ENCODE measurements around the gene FAM241B.

FAM241B gene

GRCh38 chr10:69588358-69588757 is 41.7 kb upstream of the FAM241B start:
- H3K4me2 ChIP-seq (ENCODE audit: low read depth, low read length, poor library complexity, severe bottlenecking) = no peak overlapping the region
- H2AFZ ChIP-seq (ENCODE audit: low read depth, low read length, severe bottlenecking) = no peak overlapping the region
- H3K9me3 ChIP-seq (ENCODE audit: insufficient read depth, low read length) = no peaks in the 10 kb centered on the region
- H3K79me2 ChIP-seq (ENCODE audit: insufficient read depth, low read length) = no peaks in the 10 kb centered on the region
- H3K4me3 ChIP-seq (ENCODE audit: insufficient read depth, low read length, poor library complexity, severe bottlenecking) = no peak overlapping the region
- no peaks in the 10 kb centered on the region for H3F3A ChIP-seq (ENCODE audit: insufficient read depth)
- no peaks in the 10 kb centered on the region for H3K36me3 ChIP-seq (ENCODE audit: low read length)
- no peaks in the 10 kb centered on the region for H3K27me3 ChIP-seq (ENCODE audit: low read length)
- no peak overlapping the region for H3K27ac ChIP-seq (ENCODE audit: low read depth, low read length)
- H4K20me1 ChIP-seq (ENCODE audit: low read depth, low read length) = no peaks in the 10 kb centered on the region
- TF ChIP-seq EZH2phosphoT487 (conservative IDR thresholded peaks at IDR 0.05; ENCODE audit: low read length) = no peak
- TF ChIP-seq, protein P1, sequence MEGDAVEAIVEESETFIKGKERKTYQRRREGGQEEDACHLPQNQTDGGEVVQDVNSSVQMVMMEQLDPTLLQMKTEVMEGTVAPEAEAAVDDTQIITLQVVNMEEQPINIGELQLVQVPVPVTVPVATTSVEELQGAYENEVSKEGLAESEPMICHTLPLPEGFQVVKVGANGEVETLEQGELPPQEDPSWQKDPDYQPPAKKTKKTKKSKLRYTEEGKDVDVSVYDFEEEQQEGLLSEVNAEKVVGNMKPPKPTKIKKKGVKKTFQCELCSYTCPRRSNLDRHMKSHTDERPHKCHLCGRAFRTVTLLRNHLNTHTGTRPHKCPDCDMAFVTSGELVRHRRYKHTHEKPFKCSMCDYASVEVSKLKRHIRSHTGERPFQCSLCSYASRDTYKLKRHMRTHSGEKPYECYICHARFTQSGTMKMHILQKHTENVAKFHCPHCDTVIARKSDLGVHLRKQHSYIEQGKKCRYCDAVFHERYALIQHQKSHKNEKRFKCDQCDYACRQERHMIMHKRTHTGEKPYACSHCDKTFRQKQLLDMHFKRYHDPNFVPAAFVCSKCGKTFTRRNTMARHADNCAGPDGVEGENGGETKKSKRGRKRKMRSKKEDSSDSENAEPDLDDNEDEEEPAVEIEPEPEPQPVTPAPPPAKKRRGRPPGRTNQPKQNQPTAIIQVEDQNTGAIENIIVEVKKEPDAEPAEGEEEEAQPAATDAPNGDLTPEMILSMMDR (IDR thresholded peaks at IDR 0.05; ENCODE audit: insufficient read depth, low read length, poor library complexity, severe bottlenecking) = no peak
- H3K9me2 ChIP-seq (replicated peaks; ENCODE audit: insufficient read depth, low read length) = no peaks in the 10 kb centered on the region
- no peak overlapping the region for H3K9ac ChIP-seq (ENCODE audit: low read length)

DNA sequence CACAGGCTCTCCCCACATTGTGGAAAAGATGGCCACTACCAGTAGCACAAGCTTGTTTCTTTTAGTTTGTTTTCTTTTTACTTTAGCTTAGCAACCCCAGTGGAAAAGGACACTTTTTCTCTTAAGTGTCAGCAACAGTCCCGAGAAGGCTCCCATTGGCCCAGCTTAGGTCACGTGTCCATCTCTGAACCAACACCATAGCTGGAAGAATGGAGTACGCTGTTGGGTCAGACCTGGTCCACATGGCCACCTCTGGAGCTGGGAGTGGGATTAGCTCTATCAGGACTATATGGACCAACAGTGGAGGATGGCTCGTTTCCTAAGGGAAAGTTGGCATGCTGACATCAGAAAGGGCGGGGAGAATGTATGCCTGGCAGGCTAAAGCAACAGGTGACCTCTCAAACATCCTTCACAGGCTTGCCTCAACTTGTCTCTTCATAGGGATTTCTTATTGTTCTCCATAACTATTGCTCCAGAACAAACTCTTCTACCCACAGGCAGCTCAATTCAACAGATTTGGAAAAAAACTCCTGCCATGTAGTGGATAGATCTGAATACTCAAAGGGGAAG is 29.2 kb upstream of the FAM241B start:
- H3K9me2 ChIP-seq (replicated peaks; ENCODE audit: insufficient read depth, low read length) = no peaks in the 10 kb centered on the region
- no peak overlapping the region for H3K9ac ChIP-seq (ENCODE audit: low read length)
- TF ChIP-seq, protein P1 (IDR thresholded peaks at IDR 0.05; ENCODE audit: insufficient read depth, low read length, poor library complexity, severe bottlenecking) = no peak
- TF ChIP-seq EZH2phosphoT487 (conservative IDR thresholded peaks at IDR 0.05; ENCODE audit: low read length) = no peak
- no peaks in the 10 kb centered on the region for H3K79me2 ChIP-seq (ENCODE audit: insufficient read depth, low read length)
- no peaks in the 10 kb centered on the region for H4K20me1 ChIP-seq (ENCODE audit: low read depth, low read length)
- no peaks in the 10 kb centered on the region for H3K9me3 ChIP-seq (ENCODE audit: insufficient read depth, low read length)
- no peak overlapping the region for H3K27ac ChIP-seq (ENCODE audit: low read depth, low read length)
- H3F3A ChIP-seq (ENCODE audit: insufficient read depth) = no peaks in the 10 kb centered on the region
- no peak overlapping the region for H3K4me3 ChIP-seq (ENCODE audit: insufficient read depth, low read length, poor library complexity, severe bottlenecking)
- H3K36me3 ChIP-seq (ENCODE audit: low read length) = no peaks in the 10 kb centered on the region
- H3K27me3 ChIP-seq (ENCODE audit: low read length) = no peaks in the 10 kb centered on the region
- H2AFZ ChIP-seq (ENCODE audit: low read depth, low read length, severe bottlenecking) = no peak overlapping the region
- H3K4me2 ChIP-seq (ENCODE audit: low read depth, low read length, poor library complexity, severe bottlenecking) = no peak overlapping the region

- TF ChIP-seq, protein P1 (IDR thresholded peaks at IDR 0.05; ENCODE audit: insufficient read depth, low read length, poor library complexity, severe bottlenecking) = no peak
- H3K9me3 ChIP-seq (ENCODE audit: insufficient read depth, low read length) = no peaks in the 10 kb centered on the region
- H4K20me1 ChIP-seq (ENCODE audit: low read depth, low read length) = no peaks in the 10 kb centered on the region
- no peak overlapping the region for H3K27ac ChIP-seq (ENCODE audit: low read depth, low read length)
- no peaks in the 10 kb centered on the region for H3K36me3 ChIP-seq (ENCODE audit: low read length)
- H3K4me2 ChIP-seq (ENCODE audit: low read depth, low read length, poor library complexity, severe bottlenecking) = no peak overlapping the region
- H3F3A ChIP-seq (ENCODE audit: insufficient read depth) = no peaks in the 10 kb centered on the region
- no peak overlapping the region for H3K4me3 ChIP-seq (ENCODE audit: insufficient read depth, low read length, poor library complexity, severe bottlenecking)
- no peak overlapping the region for H3K9ac ChIP-seq (ENCODE audit: low read length)
- no peaks in the 10 kb centered on the region for H3K79me2 ChIP-seq (ENCODE audit: insufficient read depth, low read length)
- H2AFZ ChIP-seq (ENCODE audit: low read depth, low read length, severe bottlenecking) = no peak overlapping the region
- H3K9me2 ChIP-seq (replicated peaks; ENCODE audit: insufficient read depth, low read length) = no peaks in the 10 kb centered on the region
- no peaks in the 10 kb centered on the region for H3K27me3 ChIP-seq (ENCODE audit: low read length)
These were observed 21.0 kb upstream of the FAM241B start for GRCh38 chr10:69609077-69609476.
